Panc1 (cell line): ENCODE results near the gene AFDN.

Source experiments
- CTCF ChIP-seq: fragments of 450-650 bp; IDR thresholded peaks from 2 replicates; pipeline ENCODE4 v1.5.1; 2017; ENCODE audit warnings: mild to moderate bottlenecking
- POLR2AphosphoS5 ChIP-seq: IDR thresholded peaks from 2 replicates; pipeline ENCODE4 v1.6.1; 2012; ENCODE audit warnings: mild to moderate bottlenecking, low read depth, low read length, moderate library complexity
- TF ChIP-seq, protein P1 (sequence below), 2 experiments: IDR thresholded peaks; 2 replicates each; pipeline ENCODE4 v1.6.1; 2011 to 2012; ENCODE audit warnings: low read depth in 2 of 2, control low read depth in 1 of 2, low read length in 1 of 2, mild to moderate bottlenecking in 1 of 2, moderate library complexity in 1 of 2; ENCODE audit not compliant: insufficient read depth in 1 of 2

- TF ChIP-seq CTCF (no peak), POLR2AphosphoS5 (no peak)
- TF ChIP-seq, protein P1, sequence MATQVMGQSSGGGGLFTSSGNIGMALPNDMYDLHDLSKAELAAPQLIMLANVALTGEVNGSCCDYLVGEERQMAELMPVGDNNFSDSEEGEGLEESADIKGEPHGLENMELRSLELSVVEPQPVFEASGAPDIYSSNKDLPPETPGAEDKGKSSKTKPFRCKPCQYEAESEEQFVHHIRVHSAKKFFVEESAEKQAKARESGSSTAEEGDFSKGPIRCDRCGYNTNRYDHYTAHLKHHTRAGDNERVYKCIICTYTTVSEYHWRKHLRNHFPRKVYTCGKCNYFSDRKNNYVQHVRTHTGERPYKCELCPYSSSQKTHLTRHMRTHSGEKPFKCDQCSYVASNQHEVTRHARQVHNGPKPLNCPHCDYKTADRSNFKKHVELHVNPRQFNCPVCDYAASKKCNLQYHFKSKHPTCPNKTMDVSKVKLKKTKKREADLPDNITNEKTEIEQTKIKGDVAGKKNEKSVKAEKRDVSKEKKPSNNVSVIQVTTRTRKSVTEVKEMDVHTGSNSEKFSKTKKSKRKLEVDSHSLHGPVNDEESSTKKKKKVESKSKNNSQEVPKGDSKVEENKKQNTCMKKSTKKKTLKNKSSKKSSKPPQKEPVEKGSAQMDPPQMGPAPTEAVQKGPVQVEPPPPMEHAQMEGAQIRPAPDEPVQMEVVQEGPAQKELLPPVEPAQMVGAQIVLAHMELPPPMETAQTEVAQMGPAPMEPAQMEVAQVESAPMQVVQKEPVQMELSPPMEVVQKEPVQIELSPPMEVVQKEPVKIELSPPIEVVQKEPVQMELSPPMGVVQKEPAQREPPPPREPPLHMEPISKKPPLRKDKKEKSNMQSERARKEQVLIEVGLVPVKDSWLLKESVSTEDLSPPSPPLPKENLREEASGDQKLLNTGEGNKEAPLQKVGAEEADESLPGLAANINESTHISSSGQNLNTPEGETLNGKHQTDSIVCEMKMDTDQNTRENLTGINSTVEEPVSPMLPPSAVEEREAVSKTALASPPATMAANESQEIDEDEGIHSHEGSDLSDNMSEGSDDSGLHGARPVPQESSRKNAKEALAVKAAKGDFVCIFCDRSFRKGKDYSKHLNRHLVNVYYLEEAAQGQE (IDR thresholded peaks at IDR 0.05; ENCODE audit: insufficient read depth in 1 of 2, low read depth in 2 of 2, low read length in 1 of 2) = no peak
Observed at GRCh38 chr6:167947716-167948115, 121.0 kb downstream of the AFDN start.
